ENCODE results near the gene ZNF333.
"Not testable (repeated sequence)": the region's sequence is repeated elsewhere in the genome, so short reads cannot be mapped to it uniquely, and the experiment has no call there.

Gene ZNF333

GRCh38 chr19:14779151-14779550, 89.3 kb downstream of the ZNF333 start:
- in situ Hi-C loops (cut with HindIII; ENCODE audit: low sequenced_read_pairs), result no loop called here
- no peak overlapping the region for H3K4me3 ChIP-seq (ENCODE audit: low read depth, low read length)
- no peak for TF ChIP-seq CTCF (IDR thresholded peaks at IDR 0.05; ENCODE audit: low read depth, low read length)
- DNase-seq (ENCODE audit: low read depth, low spot score), result no peak

- H3K4me3 ChIP-seq (ENCODE audit: low read depth, low read length); in situ Hi-C loops (cut with HindIII; ENCODE audit: low sequenced_read_pairs); DNase-seq (ENCODE audit: low read depth, low spot score): not testable (repeated sequence)
These were observed 90.9 kb downstream of the ZNF333 start for GRCh38 chr19:14780622-14781225.

- DNase-seq (ENCODE audit: low read depth, low spot score); in situ Hi-C loops (cut with HindIII; ENCODE audit: low sequenced_read_pairs); H3K4me3 ChIP-seq (ENCODE audit: low read depth, low read length): not testable (repeated sequence)
These were observed 92.1 kb downstream of the ZNF333 start for GRCh38 chr19:14781713-14782536.

GRCh38 chr19:14782626-14783409, 93.0 kb downstream of the ZNF333 start:
- no peak overlapping the region for H3K4me3 ChIP-seq (ENCODE audit: low read depth, low read length)
- in situ Hi-C loops (cut with HindIII; ENCODE audit: low sequenced_read_pairs), result no loop called here
- no peak for TF ChIP-seq CTCF (IDR thresholded peaks at IDR 0.05; ENCODE audit: low read depth, low read length)
- no peak for DNase-seq (ENCODE audit: low read depth, low spot score)
